Fibroblast of skin of left quadriceps (primary cell): Measurements from ENCODE around the gene KHNYN.
"Not testable (repeated sequence)": the region's sequence is repeated elsewhere in the genome, so short reads cannot be mapped to it uniquely, and the experiment has no call there.

Source experiments
- DNase-seq, 2 experiments: peaks; one replicate each; pipeline ENCODE4 v3.0.0-alpha.2; 2013; ENCODE audit warnings: low read depth in 2 of 2

The KHNYN gene

DNA sequence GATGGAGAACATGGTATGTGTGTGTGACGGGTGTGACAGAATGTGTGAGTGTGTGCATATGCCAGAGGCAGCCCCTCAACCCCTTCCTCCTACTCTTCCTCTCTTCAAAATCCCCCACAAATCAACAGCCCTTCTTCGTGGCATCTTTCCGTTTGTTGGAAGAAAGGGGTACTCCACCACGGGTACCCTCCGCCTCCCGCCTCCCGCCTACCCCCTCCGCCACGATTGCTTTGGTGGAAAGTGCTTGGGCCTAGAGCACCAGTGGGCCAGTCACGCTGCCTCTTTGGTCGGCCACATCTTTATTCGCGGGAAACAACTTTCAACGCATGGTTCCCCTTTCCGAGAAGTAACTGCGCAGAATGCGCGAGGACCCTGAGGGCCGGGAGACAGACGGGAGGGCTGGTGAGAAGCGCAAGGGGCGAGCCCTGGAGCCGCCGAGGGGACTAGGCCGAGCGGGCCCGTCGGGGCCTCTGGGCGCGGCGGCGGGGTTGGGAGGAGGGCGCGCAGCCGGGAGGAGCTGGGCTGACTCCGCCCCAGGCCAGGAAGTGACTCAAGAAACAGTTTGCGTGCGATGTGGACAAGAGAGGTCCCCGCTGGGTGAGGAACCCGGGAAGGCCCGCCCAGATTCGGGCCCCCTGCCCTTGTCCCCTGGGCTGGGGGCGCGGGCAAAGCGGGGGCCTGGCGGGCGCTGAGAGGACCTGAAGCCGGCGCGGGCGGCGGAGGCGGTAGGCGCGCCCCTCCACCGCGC is at the start of gene KHNYN, which contains the start of gene CBLN3:
Gene KHNYN (plus strand): TSS at position 560 of the 748 bp plus-strand sequence. CDS start 777 bp downstream, outside the sequence.
Gene CBLN3 (minus strand): TSS at position 274 of the 748 bp plus-strand sequence. CDS start 614 bp downstream, outside the sequence.
- peak; percentile 85 for DNase-seq

DNA sequence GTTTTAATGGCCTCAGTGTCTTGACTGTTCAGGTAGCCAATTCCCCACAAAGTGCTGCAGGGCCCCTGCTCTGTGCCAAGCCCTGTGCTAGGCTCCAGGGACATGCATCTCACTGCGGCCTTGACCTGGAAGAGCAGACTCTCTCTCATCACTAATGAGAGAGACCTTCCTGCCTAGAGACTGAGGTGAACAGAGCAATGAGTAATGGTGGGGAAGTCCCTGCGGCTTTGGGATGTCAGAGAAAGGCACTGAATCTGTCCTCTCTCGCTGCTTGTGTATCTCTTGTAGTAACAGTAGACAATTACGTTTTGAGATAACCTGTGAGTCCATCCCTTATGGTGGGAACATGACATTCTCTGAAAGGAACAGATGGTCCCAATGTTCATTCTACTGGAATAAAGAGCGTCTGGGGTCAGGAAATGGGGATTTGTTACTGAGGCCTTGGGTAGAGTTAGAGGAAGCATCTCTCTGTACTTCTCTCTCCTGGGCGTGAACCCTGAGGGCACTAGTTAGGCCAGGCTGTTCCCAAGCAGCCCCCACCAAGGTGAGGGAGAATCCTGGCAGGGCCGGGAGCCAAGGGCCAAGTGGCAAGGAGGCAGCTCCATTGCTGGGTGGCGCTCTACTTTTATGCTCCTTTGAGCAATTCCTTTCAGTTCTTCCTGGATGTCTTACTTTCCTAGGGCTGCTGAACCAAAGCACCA is 48.2 kb upstream of the KHNYN start:
- no peak for DNase-seq

GRCh38 chr14:24382064-24382371 is 47.7 kb upstream of the KHNYN start:
- no peak for DNase-seq

- no peak for DNase-seq
Measured at GRCh38 chr14:24384169-24384568, 45.6 kb upstream of the KHNYN start.

DNA sequence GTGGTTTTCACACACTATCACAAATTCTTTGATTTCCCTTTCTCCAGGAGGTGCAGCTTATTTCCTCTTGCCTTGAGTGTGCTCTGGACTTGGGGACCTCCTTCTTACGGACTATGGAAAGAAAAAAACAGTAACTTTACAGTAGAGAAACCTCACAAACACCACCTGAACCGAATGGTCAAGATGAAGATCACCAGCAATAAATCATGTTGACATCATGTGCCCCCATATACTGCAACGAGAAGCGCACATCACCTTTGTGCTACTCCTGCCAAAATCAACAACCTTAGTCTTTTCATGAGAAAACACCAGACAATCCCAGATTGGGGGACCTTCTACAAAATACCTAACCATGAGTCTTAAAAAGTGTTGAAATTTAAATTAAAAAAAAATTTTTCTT is 44.2 kb upstream of the KHNYN start:
- DNase-seq = no peak

DNA sequence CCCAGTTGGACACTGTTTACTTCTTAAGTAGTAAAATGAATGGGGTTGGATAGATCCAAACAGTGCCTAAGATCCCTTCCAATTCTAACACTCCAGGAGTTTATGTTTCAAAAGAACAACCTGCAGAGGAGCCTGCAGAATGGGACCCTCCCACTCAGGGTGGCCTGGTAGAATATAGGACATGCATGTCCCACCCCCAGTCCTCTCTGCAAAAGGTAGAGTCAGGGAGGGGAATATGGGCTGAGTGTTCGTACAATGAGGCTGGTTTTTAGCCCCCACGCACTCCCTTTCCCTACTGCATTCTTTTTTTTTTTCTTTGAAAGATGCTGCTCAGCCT is 42.8 kb upstream of the KHNYN start:
- DNase-seq = no peak

DNA sequence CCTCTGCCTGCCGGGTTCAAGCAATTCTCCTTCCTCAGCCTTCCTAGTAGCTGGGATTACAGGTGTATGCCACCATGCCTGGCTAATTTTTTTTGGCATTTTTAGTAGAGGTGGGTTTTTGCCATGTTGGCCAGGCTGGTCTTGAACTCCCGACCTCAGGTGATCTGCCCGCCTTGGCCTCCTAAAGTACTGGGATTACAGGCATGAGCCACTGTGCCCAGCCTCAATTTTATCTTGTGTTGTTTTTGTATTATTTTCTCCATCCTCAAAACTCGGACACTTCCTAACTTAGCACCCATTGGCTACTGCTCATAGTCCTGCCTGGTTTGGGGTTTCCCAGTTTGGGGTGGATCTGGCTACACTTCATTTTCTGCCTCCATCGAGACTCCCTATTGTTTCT is 42.2 kb upstream of the KHNYN start:
- DNase-seq = not testable (repeated sequence)

- no peak for DNase-seq
Measured at GRCh38 chr14:24388474-24389179, 41.1 kb upstream of the KHNYN start.

- DNase-seq = no peak
Measured at GRCh38 chr14:24389226-24389848, 40.4 kb upstream of the KHNYN start.

GRCh38 chr14:24390701-24391468 is 38.9 kb upstream of the KHNYN start:
- DNase-seq = no peak

DNA sequence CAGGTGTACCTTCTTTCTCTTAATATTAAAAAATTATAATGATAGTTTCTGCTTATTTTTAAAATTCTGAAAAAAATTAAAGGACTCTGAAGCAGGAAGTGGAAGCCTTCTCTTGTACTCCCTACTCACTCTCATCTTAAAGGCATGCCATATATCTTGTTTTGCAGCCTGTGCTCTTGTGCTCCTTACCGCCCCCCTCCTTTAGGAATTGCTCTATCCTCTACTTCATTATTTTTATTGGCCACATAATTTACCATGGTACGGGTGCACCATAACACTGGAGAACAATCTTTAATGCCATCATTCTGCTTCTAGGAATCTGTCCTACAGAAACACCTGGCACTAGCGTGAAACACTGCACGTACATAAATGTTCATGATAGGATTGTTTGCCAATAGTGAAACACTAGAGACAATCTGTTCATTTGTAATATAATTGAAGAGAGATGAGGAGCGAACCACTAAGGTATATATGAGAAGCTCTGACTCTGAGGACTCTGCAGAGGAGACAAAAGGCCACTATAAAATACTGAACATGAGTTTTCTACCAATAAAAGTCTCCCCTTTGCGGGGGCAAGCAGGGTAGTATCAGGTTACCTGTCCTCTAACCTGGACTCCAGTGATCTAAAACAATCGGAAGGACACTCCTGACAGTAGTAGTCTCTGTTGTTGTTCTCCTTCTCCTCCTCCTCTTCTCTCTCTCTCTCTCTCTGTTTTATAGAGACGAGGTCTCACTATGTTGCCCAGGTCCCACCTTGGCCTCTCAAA is 37.2 kb upstream of the KHNYN start:
- DNase-seq = no peak

- DNase-seq = no peak
Measured at GRCh38 chr14:24394275-24394674, 35.5 kb upstream of the KHNYN start.

DNA sequence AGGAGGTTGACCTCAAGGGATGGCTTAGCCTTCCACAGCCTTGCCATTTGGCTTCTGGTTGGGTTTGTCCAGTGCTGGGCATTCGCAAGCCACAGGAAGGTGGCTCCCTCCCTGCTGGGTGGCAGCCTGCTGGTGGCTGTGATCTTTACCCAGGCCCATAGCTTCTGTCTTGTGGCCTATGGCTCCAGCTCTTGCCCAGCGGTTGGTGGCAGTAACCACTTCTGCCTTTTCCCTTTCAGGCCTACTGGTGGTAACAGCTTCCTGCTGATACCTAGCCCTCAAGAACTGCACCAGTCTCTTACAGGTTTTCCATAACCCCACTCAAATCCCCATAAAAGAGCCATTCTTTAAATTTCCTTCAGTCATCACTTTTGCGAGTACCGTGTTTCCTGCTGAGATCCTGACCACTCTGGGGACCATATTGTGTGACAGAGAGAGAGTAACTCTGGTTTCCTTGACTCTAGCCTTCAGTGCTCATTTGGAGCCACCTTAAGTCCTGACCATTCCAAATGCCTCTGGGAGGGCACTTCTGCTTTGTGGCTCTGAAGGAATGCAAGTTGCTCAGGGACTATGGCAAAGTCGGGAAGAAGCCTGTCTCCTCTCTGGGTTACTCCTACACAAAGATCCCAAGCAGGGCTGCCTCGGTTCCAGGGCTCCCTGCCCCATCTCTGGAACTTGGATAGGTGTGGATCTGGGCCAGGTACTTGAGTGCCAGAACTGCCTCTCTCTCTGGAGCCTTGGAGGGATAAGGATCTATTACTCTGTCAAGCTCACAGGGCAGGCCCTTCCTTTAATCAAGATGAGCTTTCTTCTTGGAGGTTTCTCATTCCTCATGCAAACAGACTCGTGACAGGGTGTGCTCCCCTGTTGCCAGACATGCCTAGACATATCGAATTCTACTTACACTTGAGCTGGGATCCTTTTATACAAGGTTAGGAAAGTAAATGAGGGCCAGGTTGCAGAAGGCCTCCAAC is 33.9 kb upstream of the KHNYN start:
- DNase-seq = no peak

- no peak for DNase-seq
Measured at GRCh38 chr14:24397639-24398292, 32.0 kb upstream of the KHNYN start.

GRCh38 chr14:24398293-24398652 is 31.5 kb upstream of the KHNYN start:
- no peak for DNase-seq

DNA sequence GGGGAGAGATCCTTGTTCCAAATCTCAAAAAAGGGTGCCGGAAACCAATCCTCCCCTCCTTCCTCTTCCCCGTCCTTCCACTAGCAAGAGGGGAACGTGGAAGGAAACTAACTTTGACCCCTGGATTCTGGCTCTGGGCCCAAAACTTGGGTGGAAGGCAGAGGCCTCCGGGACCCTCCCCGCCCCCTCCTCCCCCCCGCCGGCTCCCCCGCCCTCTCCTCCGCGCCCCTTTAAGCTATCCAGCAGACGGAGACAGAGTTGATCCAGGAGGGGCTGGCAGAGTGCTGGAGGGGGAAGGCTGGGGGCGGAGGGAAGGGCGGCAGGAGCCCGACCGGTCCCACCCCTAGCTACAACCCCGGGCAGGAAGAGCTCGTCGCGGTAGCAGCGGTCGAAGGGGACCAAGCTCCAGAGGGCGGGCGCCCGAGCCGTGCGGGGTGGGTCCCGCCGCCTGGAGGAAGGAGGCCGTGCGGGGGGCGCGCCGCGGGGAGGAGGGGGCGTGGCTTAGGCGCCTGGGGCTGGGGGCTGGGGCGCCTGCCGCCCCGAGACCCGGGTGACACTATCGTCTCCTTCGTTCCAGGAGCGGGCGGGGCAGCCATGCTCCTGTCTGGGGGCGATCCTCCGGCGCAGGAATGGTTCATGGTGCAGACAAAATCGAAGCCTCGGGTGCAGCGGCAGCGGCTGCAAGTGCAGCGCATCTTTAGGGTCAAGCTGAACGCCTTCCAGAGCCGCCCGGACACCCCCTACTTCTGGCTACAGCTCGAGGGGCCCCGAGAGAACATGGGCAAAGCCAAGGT is 30.9 kb upstream of the KHNYN start, which contains the start of gene NYNRIN:
Gene NYNRIN (plus strand): TSS at position 351 of the 794 bp plus-strand sequence. CDS start 244 bp downstream, at position 595.
- peak in 1 of 2 experiments; percentile 20 for DNase-seq

- no peak for DNase-seq
Measured at GRCh38 chr14:24399447-24399822, 30.3 kb upstream of the KHNYN start.
